ENCODE measurements around the gene REPS2. TPM values are rescaled to one million over a fixed set of nuclear protein-coding genes. Genes with fewer than 3 reads are reported as not detected.

Gene REPS2
- total RNA-seq, 5 donors from 2014 or later (not counting 1 experiment from before 2014, with no cell fraction given), result 0.38 to 0.70 (median 0.66) TPM

DNA sequence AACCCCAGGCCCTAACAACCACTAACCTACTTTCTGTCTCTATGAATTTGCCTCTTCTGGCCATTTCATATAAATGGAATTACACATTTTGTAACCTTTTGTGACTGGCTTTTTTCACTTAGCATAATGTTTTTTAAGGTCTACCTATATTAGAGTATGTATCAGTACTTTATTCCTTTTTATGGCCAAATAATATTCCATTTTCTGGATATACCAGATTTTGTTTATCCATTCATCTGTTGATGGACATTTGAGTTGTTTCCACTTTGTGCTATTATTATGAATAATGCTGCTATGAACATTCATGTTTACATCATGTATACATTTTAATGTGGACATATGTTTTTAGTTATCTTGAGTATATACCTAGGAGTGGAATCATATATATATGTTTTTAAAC is 35.5 kb downstream of the REPS2 start:
- H3K27ac ChIP-seq (ENCODE audit: low read length), result no peak overlapping the region
- H3K27me3 ChIP-seq (replicated peaks in 1 of 2; ENCODE audit: control insufficient read depth in 2 of 2, extremely low read depth in 1 of 2, insufficient read depth in 2 of 2, low read length in 1 of 2), result no peaks in the 10 kb centered on the region
- Mint-ChIP-seq H3K9me3 (peaks cover 0 to 4% (median 0%) of the 10 kb centered on the region in 3 donors), H3K27ac (no peak overlapping the region), H3K27me3 (peaks cover 0 to 24% of the 10 kb centered on the region in 2 donors), H3K4me1 (no peaks in the 10 kb centered on the region), H3K4me3 (no peak overlapping the region), H3K36me3 (no peaks in the 10 kb centered on the region)
- H3K4me1 ChIP-seq (ENCODE audit: control insufficient read depth in 1 of 2, extremely low read depth in 1 of 2, insufficient read depth in 2 of 2, low read length in 2 of 2), result no peaks in the 10 kb centered on the region
- H3K36me3 ChIP-seq (ENCODE audit: control insufficient read depth in 2 of 2, extremely low read depth in 1 of 2, insufficient read depth in 1 of 2, low read length in 1 of 2), result no peaks in the 10 kb centered on the region
- POLR2A ChIA-PET, result no interaction called here
- H3K4me3 ChIP-seq (ENCODE audit: control insufficient read depth in 1 of 2, extremely low read depth in 1 of 2, low read length in 1 of 2), result no peak overlapping the region
- CTCF ChIA-PET, result no interaction called here
- DNase-seq (no peak), ATAC-seq (replicated peaks in 1 of 4) (no peak)
- no peaks in the 10 kb centered on the region for H3K9me3 ChIP-seq

GRCh38 chrX:16983051-16983450 is 36.6 kb downstream of the REPS2 start:
- H3K27me3 ChIP-seq (replicated peaks in 1 of 2; ENCODE audit: control insufficient read depth in 2 of 2, extremely low read depth in 1 of 2, insufficient read depth in 2 of 2, low read length in 1 of 2), result no peaks in the 10 kb centered on the region
- POLR2A ChIA-PET, result no interaction called here
- H3K36me3 ChIP-seq (ENCODE audit: control insufficient read depth in 2 of 2, extremely low read depth in 1 of 2, insufficient read depth in 1 of 2, low read length in 1 of 2), result no peaks in the 10 kb centered on the region
- Mint-ChIP-seq H3K9me3 (peaks cover 0 to 4% (median 0%) of the 10 kb centered on the region in 3 donors), H3K27me3 (peaks cover 0 to 24% of the 10 kb centered on the region in 2 donors), H3K4me1 (no peaks in the 10 kb centered on the region), H3K4me3 (no peak overlapping the region), H3K27ac (no peak overlapping the region), H3K36me3 (no peaks in the 10 kb centered on the region)
- CTCF ChIA-PET, result no interaction called here
- no CpG with 5 or more reads among the region's 1 CpG for WGBS (ENCODE audit: insufficient coverage)
- ATAC-seq (replicated peaks in 1 of 4) (no peak), DNase-seq (no peak)
- no peak overlapping the region for H3K27ac ChIP-seq (ENCODE audit: low read length)
- no peak overlapping the region for H3K4me3 ChIP-seq (ENCODE audit: control insufficient read depth in 1 of 2, extremely low read depth in 1 of 2, low read length in 1 of 2)
- no peaks in the 10 kb centered on the region for H3K9me3 ChIP-seq
- H3K4me1 ChIP-seq (ENCODE audit: control insufficient read depth in 1 of 2, extremely low read depth in 1 of 2, insufficient read depth in 2 of 2, low read length in 2 of 2), result no peaks in the 10 kb centered on the region

DNA sequence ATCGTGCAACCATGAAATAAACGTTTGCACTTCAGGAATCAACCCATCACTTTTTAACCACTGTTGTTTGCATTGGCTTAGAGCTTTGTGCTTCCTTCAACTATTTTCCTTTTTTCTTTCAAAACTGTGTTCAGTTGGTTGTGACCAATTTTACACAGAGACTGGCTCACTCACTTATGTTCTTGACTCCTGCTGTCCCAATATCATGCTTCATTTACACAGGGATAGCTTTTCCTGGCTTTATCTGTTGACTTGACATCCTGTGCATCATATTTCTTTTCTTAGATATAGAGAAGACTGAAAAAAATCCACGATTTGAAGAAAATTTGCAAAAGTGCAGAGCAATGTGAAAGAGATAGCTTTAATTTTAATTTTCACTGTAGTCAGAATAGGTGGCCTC is 38.8 kb downstream of the REPS2 start:
- no peaks in the 10 kb centered on the region for H3K4me1 Mint-ChIP-seq
- Histone ChIP-seq H3K4me3 (ENCODE audit: control insufficient read depth in 1 of 2, extremely low read depth in 1 of 2, low read length in 1 of 2) (no peak overlapping the region), H3K27ac (ENCODE audit: low read length) (no peak overlapping the region), H3K36me3 (ENCODE audit: control insufficient read depth in 2 of 2, extremely low read depth in 1 of 2, insufficient read depth in 1 of 2, low read length in 1 of 2) (no peaks in the 10 kb centered on the region), H3K4me1 (ENCODE audit: control insufficient read depth in 1 of 2, extremely low read depth in 1 of 2, insufficient read depth in 2 of 2, low read length in 2 of 2) (no peaks in the 10 kb centered on the region), H3K27me3 (replicated peaks in 1 of 2; ENCODE audit: control insufficient read depth in 2 of 2, extremely low read depth in 1 of 2, insufficient read depth in 2 of 2, low read length in 1 of 2) (no peaks in the 10 kb centered on the region), H3K9me3 (no peaks in the 10 kb centered on the region)
- no CpG with 5 or more reads among the region's 3 CpGs for WGBS (ENCODE audit: insufficient coverage)
- CTCF ChIA-PET, result no interaction called here
- no peaks in the 10 kb centered on the region for H3K36me3 Mint-ChIP-seq
- DNase-seq (no peak), ATAC-seq (replicated peaks in 1 of 4) (no peak)
- H3K27me3 Mint-ChIP-seq, result peaks cover 0 to 30% of the 10 kb centered on the region in 2 donors
- peaks cover 0 to 4% (median 0%) of the 10 kb centered on the region in 3 donors for H3K9me3 Mint-ChIP-seq
- no peak overlapping the region for H3K27ac Mint-ChIP-seq
- no peak overlapping the region for H3K4me3 Mint-ChIP-seq
- POLR2A ChIA-PET, result no interaction called here

DNA sequence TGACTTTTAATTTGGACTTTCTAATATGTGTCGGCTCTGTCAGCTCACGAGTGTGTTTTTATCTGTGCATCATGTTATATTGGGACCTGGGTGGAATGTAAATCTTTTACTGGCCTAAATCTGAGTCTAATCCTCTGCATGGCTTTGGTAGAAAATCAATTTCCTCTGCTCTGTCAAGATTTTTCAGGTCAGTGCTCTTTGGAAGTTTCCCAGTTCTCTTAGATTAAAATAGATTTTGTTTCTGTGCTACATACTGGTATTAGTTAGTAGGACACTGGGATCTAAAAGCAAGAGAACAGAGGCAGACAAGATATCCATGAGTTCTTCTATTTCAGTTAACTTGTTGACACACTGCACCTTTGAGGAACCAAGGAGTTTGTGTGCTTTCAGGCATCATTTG is 39.7 kb downstream of the REPS2 start:
- Mint-ChIP-seq H3K4me3 (no peak overlapping the region), H3K27ac (no peak overlapping the region), H3K4me1 (no peaks in the 10 kb centered on the region), H3K9me3 (peaks cover 0 to 4% (median 0%) of the 10 kb centered on the region in 3 donors), H3K27me3 (peaks cover 0 to 30% of the 10 kb centered on the region in 2 donors), H3K36me3 (no peaks in the 10 kb centered on the region)
- H3K27ac ChIP-seq (ENCODE audit: low read length), result no peak overlapping the region
- CTCF ChIA-PET, result no interaction called here
- no peaks in the 10 kb centered on the region for H3K27me3 ChIP-seq (replicated peaks in 1 of 2; ENCODE audit: control insufficient read depth in 2 of 2, extremely low read depth in 1 of 2, insufficient read depth in 2 of 2, low read length in 1 of 2)
- no peak overlapping the region for H3K4me3 ChIP-seq (ENCODE audit: control insufficient read depth in 1 of 2, extremely low read depth in 1 of 2, low read length in 1 of 2)
- no peaks in the 10 kb centered on the region for H3K4me1 ChIP-seq (ENCODE audit: control insufficient read depth in 1 of 2, extremely low read depth in 1 of 2, insufficient read depth in 2 of 2, low read length in 2 of 2)
- POLR2A ChIA-PET, result no interaction called here
- WGBS (ENCODE audit: insufficient coverage), result no CpG with 5 or more reads among the region's 2 CpGs
- ATAC-seq (replicated peaks in 1 of 4), result no peak
- DNase-seq, result no peak
- no peaks in the 10 kb centered on the region for H3K9me3 ChIP-seq
- no peaks in the 10 kb centered on the region for H3K36me3 ChIP-seq (ENCODE audit: control insufficient read depth in 2 of 2, extremely low read depth in 1 of 2, insufficient read depth in 1 of 2, low read length in 1 of 2)

- no peaks in the 10 kb centered on the region for H3K9me3 Mint-ChIP-seq
Measured at GRCh38 chrX:16989750-16990149, 43.3 kb downstream of the REPS2 start.

DNA sequence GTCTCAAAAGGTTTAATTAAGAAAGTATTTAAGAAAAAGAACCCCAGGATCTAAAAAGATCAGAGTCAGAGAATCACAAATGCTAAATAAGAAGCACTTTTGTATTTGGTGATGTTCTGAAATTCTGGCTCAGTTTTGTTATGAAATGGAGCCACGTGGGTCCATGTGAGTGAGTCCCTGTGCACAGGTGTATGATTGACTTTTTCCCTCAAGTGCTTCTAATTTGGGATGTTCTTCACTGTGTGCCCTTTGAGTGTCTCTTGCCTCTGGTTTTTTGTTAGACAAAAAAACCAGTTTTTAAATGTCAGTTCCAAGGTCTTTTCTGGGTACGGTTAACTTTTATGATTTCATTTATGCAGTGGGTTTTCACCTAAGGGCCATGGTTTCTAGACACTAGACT is 44.4 kb downstream of the REPS2 start:
- WGBS (ENCODE audit: insufficient coverage), result no CpG with 5 or more reads among the region's 2 CpGs
- H3K9me3 ChIP-seq, result no peaks in the 10 kb centered on the region
- peaks cover 0 to 16% of the 10 kb centered on the region in 2 donors for H3K27me3 Mint-ChIP-seq
- H3K4me3 ChIP-seq (ENCODE audit: control insufficient read depth in 1 of 2, extremely low read depth in 1 of 2, low read length in 1 of 2), result no peak overlapping the region
- no peaks in the 10 kb centered on the region for H3K4me1 ChIP-seq (ENCODE audit: control insufficient read depth in 1 of 2, extremely low read depth in 1 of 2, insufficient read depth in 2 of 2, low read length in 2 of 2)
- no peaks in the 10 kb centered on the region for H3K36me3 ChIP-seq (ENCODE audit: control insufficient read depth in 2 of 2, extremely low read depth in 1 of 2, insufficient read depth in 1 of 2, low read length in 1 of 2)
- no peaks in the 10 kb centered on the region for H3K27me3 ChIP-seq (replicated peaks in 1 of 2; ENCODE audit: control insufficient read depth in 2 of 2, extremely low read depth in 1 of 2, insufficient read depth in 2 of 2, low read length in 1 of 2)
- ATAC-seq (replicated peaks in 1 of 4) (no peak), DNase-seq (no peak)
- no peak overlapping the region for H3K27ac Mint-ChIP-seq
- H3K36me3 Mint-ChIP-seq, result no peaks in the 10 kb centered on the region
- no peaks in the 10 kb centered on the region for H3K4me1 Mint-ChIP-seq
- ChIA-PET POLR2A (no interaction called here), CTCF (no interaction called here)
- no peak overlapping the region for H3K27ac ChIP-seq (ENCODE audit: low read length)
- no peak overlapping the region for H3K4me3 Mint-ChIP-seq
- no peaks in the 10 kb centered on the region for H3K9me3 Mint-ChIP-seq

More at GRCh38 chrX:16989750-16990149, 43.3 kb downstream of the REPS2 start:
- Histone ChIP-seq H3K27ac (ENCODE audit: low read length) (no peak overlapping the region), H3K27me3 (replicated peaks in 1 of 2; ENCODE audit: control insufficient read depth in 2 of 2, extremely low read depth in 1 of 2, insufficient read depth in 2 of 2, low read length in 1 of 2) (no peaks in the 10 kb centered on the region), H3K9me3 (no peaks in the 10 kb centered on the region), H3K4me1 (ENCODE audit: control insufficient read depth in 1 of 2, extremely low read depth in 1 of 2, insufficient read depth in 2 of 2, low read length in 2 of 2) (no peaks in the 10 kb centered on the region), H3K36me3 (ENCODE audit: control insufficient read depth in 2 of 2, extremely low read depth in 1 of 2, insufficient read depth in 1 of 2, low read length in 1 of 2) (no peaks in the 10 kb centered on the region), H3K4me3 (ENCODE audit: control insufficient read depth in 1 of 2, extremely low read depth in 1 of 2, low read length in 1 of 2) (no peak overlapping the region)
- no peaks in the 10 kb centered on the region for H3K4me1 Mint-ChIP-seq
- no peak overlapping the region for H3K27ac Mint-ChIP-seq
- CTCF ChIA-PET, result no interaction called here
- no peaks in the 10 kb centered on the region for H3K36me3 Mint-ChIP-seq
- POLR2A ChIA-PET, result no interaction called here
- no peak for DNase-seq
- ATAC-seq (replicated peaks in 1 of 4), result no peak
- H3K4me3 Mint-ChIP-seq, result no peak overlapping the region
- H3K27me3 Mint-ChIP-seq, result peaks cover 0 to 18% of the 10 kb centered on the region in 2 donors

- no peak for DNase-seq
- no peak overlapping the region for H3K4me3 ChIP-seq (ENCODE audit: control insufficient read depth in 1 of 2, extremely low read depth in 1 of 2, low read length in 1 of 2)
- H3K36me3 ChIP-seq (ENCODE audit: control insufficient read depth in 2 of 2, extremely low read depth in 1 of 2, insufficient read depth in 1 of 2, low read length in 1 of 2), result no peaks in the 10 kb centered on the region
- Mint-ChIP-seq H3K4me1 (no peaks in the 10 kb centered on the region), H3K27me3 (peaks cover 0 to 16% of the 10 kb centered on the region in 2 donors), H3K27ac (no peak overlapping the region), H3K9me3 (no peaks in the 10 kb centered on the region), H3K4me3 (no peak overlapping the region), H3K36me3 (no peaks in the 10 kb centered on the region)
- no peak for ATAC-seq (replicated peaks in 1 of 4)
- no peaks in the 10 kb centered on the region for H3K9me3 ChIP-seq
- CTCF ChIA-PET, result no interaction called here
- H3K4me1 ChIP-seq (ENCODE audit: control insufficient read depth in 1 of 2, extremely low read depth in 1 of 2, insufficient read depth in 2 of 2, low read length in 2 of 2), result no peaks in the 10 kb centered on the region
- POLR2A ChIA-PET, result no interaction called here
- WGBS (ENCODE audit: insufficient coverage), result no CpG with 5 or more reads among the region's 3 CpGs
- H3K27ac ChIP-seq (ENCODE audit: low read length), result no peak overlapping the region
- no peaks in the 10 kb centered on the region for H3K27me3 ChIP-seq (replicated peaks in 1 of 2; ENCODE audit: control insufficient read depth in 2 of 2, extremely low read depth in 1 of 2, insufficient read depth in 2 of 2, low read length in 1 of 2)
Measured at GRCh38 chrX:16992445-16992844, 46.0 kb downstream of the REPS2 start.
